ENCODE data around the gene AKT3. TPM values are rescaled to one million over a fixed set of nuclear protein-coding genes. Genes with fewer than 3 reads are reported as not detected.

The AKT3 gene
- total and polyA plus RNA-seq, 2 experiments from 2014 or later: 4.5 to 18.5 TPM

- no peaks in the 10 kb centered on the region for H3F3A ChIP-seq (replicated peaks; ENCODE audit: low read depth)
- no peaks in the 10 kb centered on the region for H3K4me1 ChIP-seq (ENCODE audit: insufficient read depth)
- no peak for DNase-seq (ENCODE audit: low spot score)
- peaks cover 74% of the 10 kb centered on the region for H3K79me2 ChIP-seq (replicated peaks; ENCODE audit: insufficient read depth)
- no peaks in the 10 kb centered on the region; the same call in 2 of the 3 replicates for H3K9me3 Mint-ChIP-seq
- no peak overlapping the region for H3K4me2 ChIP-seq
- no peak overlapping the region for H3K27ac Mint-ChIP-seq
- no peaks in the 10 kb centered on the region; the same call in 1 of the 2 replicates for H4K20me1 ChIP-seq (replicated peaks; ENCODE audit: insufficient read depth)
- H3K4me3 ChIP-seq: no peak overlapping the region
- H3K4me3 Mint-ChIP-seq: no peak overlapping the region
- no peaks in the 10 kb centered on the region for H3K36me3 Mint-ChIP-seq (ENCODE audit: low read depth)
- H3K27me3 ChIP-seq (ENCODE audit: insufficient read depth): no peaks in the 10 kb centered on the region
- TF ChIP-seq ZNF114 (CRISPR knock-in tag; IDR thresholded peaks at IDR 0.05) (no peak), JUNB (IDR thresholded peaks at IDR 0.05; ENCODE audit: unreplicated experiment) (no peak), POLR2AphosphoS5 (IDR thresholded peaks at IDR 0.05; ENCODE audit: low read depth) (no peak)
- no peak overlapping the region for H2AFZ ChIP-seq
- no peak overlapping the region for H3K27ac ChIP-seq (ENCODE audit: low read depth)
- no peaks in the 10 kb centered on the region for H3K9me2 ChIP-seq (ENCODE audit: insufficient read depth)
- H3K27me3 Mint-ChIP-seq (ENCODE audit: insufficient read depth, low read depth, poor library complexity): peaks cover 3% of the 10 kb centered on the region
- peaks cover 15% of the 10 kb centered on the region for H3K4me1 Mint-ChIP-seq
- no peaks in the 10 kb centered on the region for H3K36me3 ChIP-seq (ENCODE audit: insufficient read depth)
- ATAC-seq: no peak
Observed at GRCh38 chr1:243844186-243844585, 5.9 kb downstream of the AKT3 start.

DNA sequence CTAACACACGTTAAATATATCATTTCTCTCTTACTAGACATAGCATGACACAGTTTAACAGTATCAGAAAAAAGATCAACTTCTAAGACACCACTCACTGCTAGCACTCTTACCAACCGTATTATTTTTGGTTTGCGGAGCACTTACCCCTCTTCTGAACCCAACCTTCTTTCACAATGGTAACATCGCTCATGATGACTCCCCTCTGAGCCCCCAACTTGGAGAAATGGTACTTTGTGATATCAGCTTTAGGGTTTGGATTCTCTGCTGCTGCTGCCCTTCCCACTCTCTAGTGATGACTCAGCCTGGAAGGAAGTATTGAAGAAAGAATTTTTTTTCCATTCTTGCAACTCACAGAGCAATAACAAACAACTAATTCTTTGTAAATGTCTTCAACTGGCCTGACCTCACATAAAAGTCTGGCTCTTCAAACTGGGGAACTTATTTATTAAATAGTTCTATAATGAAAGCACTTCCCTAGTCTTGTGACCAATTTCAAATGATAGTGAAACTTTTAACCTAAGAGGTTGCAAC is 7.0 kb downstream of the AKT3 start:
- H3K4me2 ChIP-seq: no peak overlapping the region
- peak overlapping the region; percentile 12; the same call in 1 of the 2 replicates for H3K27ac ChIP-seq (ENCODE audit: low read depth)
- no peaks in the 10 kb centered on the region for H3K36me3 ChIP-seq (ENCODE audit: insufficient read depth)
- ATAC-seq (no peak; the same call in 2 of the 3 replicates), DNase-seq (ENCODE audit: low spot score) (no peak)
- no peaks in the 10 kb centered on the region for H3F3A ChIP-seq (replicated peaks; ENCODE audit: low read depth)
- no peaks in the 10 kb centered on the region for H3K4me1 ChIP-seq (ENCODE audit: insufficient read depth)
- no peaks in the 10 kb centered on the region for H3K27me3 ChIP-seq (ENCODE audit: insufficient read depth)
- peaks cover 67% of the 10 kb centered on the region for H3K79me2 ChIP-seq (replicated peaks; ENCODE audit: insufficient read depth)
- Mint-ChIP-seq H3K4me1 (peaks cover 10% of the 10 kb centered on the region), H3K27ac (peak overlapping the region; percentile 94), H3K27me3 (ENCODE audit: insufficient read depth, low read depth, poor library complexity) (no peaks in the 10 kb centered on the region), H3K9me3 (no peaks in the 10 kb centered on the region), H3K4me3 (no peak overlapping the region), H3K36me3 (ENCODE audit: low read depth) (no peaks in the 10 kb centered on the region)
- H3K9me2 ChIP-seq (ENCODE audit: insufficient read depth): no peaks in the 10 kb centered on the region
- H2AFZ ChIP-seq: no peak overlapping the region
- H3K4me3 ChIP-seq: no peak overlapping the region
- H4K20me1 ChIP-seq (replicated peaks; ENCODE audit: insufficient read depth): no peaks in the 10 kb centered on the region; the same call in 1 of the 2 replicates
- no peak for TF ChIP-seq JUNB (IDR thresholded peaks at IDR 0.05; ENCODE audit: unreplicated experiment)
- no peak for TF ChIP-seq POLR2AphosphoS5 (IDR thresholded peaks at IDR 0.05; ENCODE audit: low read depth)
- TF ChIP-seq CREB1 (CRISPR knock-in tag; IDR thresholded peaks at IDR 0.05; ENCODE audit: low read depth): no peak
- no peak for TF ChIP-seq EZH2 (IDR thresholded peaks at IDR 0.05; ENCODE audit: low read depth, unreplicated experiment)
- TF ChIP-seq ZNF331 (CRISPR knock-in tag; IDR thresholded peaks at IDR 0.05; ENCODE audit: low read depth): no peak
- TF ChIP-seq ETS1 (IDR thresholded peaks at IDR 0.05): no peak
- TF ChIP-seq ZNF114 (CRISPR knock-in tag; IDR thresholded peaks at IDR 0.05): no peak
- no peak for TF ChIP-seq NANOG (IDR thresholded peaks at IDR 0.05; ENCODE audit: borderline replicate concordance)
- TF ChIP-seq CTCF (conservative IDR thresholded peaks at IDR 0.05; ENCODE audit: low read depth in 2 of 2): no peak
- TF ChIP-seq, protein P1, sequence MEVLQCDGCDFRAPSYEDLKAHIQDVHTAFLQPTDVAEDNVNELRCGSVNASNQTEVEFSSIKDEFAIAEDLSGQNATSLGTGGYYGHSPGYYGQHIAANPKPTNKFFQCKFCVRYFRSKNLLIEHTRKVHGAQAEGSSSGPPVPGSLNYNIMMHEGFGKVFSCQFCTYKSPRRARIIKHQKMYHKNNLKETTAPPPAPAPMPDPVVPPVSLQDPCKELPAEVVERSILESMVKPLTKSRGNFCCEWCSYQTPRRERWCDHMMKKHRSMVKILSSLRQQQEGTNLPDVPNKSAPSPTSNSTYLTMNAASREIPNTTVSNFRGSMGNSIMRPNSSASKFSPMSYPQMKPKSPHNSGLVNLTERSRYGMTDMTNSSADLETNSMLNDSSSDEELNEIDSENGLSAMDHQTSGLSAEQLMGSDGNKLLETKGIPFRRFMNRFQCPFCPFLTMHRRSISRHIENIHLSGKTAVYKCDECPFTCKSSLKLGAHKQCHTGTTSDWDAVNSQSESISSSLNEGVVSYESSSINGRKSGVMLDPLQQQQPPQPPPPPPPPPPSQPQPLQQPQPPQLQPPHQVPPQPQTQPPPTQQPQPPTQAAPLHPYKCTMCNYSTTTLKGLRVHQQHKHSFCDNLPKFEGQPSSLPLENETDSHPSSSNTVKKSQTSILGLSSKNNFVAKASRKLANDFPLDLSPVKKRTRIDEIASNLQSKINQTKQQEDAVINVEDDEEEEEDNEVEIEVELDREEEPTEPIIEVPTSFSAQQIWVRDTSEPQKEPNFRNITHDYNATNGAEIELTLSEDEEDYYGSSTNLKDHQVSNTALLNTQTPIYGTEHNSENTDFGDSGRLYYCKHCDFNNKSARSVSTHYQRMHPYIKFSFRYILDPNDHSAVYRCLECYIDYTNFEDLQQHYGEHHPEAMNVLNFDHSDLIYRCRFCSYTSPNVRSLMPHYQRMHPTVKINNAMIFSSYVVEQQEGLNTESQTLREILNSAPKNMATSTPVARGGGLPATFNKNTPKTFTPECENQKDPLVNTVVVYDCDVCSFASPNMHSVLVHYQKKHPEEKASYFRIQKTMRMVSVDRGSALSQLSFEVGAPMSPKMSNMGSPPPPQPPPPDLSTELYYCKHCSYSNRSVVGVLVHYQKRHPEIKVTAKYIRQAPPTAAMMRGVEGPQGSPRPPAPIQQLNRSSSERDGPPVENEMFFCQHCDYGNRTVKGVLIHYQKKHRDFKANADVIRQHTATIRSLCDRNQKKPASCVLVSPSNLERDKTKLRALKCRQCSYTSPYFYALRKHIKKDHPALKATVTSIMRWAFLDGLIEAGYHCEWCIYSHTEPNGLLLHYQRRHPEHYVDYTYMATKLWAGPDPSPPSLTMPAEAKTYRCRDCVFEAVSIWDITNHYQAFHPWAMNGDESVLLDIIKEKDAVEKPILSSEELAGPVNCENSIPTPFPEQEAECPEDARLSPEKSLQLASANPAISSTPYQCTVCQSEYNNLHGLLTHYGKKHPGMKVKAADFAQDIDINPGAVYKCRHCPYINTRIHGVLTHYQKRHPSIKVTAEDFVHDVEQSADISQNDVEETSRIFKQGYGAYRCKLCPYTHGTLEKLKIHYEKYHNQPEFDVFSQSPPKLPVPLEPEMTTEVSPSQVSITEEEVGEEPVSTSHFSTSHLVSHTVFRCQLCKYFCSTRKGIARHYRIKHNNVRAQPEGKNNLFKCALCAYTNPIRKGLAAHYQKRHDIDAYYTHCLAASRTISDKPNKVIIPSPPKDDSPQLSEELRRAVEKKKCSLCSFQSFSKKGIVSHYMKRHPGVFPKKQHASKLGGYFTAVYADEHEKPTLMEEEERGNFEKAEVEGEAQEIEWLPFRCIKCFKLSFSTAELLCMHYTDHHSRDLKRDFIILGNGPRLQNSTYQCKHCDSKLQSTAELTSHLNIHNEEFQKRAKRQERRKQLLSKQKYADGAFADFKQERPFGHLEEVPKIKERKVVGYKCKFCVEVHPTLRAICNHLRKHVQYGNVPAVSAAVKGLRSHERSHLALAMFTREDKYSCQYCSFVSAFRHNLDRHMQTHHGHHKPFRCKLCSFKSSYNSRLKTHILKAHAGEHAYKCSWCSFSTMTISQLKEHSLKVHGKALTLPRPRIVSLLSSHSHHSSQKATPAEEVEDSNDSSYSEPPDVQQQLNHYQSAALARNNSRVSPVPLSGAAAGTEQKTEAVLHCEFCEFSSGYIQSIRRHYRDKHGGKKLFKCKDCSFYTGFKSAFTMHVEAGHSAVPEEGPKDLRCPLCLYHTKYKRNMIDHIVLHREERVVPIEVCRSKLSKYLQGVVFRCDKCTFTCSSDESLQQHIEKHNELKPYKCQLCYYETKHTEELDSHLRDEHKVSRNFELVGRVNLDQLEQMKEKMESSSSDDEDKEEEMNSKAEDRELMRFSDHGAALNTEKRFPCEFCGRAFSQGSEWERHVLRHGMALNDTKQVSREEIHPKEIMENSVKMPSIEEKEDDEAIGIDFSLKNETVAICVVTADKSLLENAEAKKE (CRISPR knock-in tag; IDR thresholded peaks at IDR 0.05): no peak
- no peak for TF ChIP-seq STAT1 (IDR thresholded peaks at IDR 0.05; ENCODE audit: unreplicated experiment)

All from GM23338 (cell line).